HEK293T (cell line): Measurements from ENCODE around the gene AMDHD1.

Experiments
- CTCF ChIA-PET: fragments of 350-600 bp; formaldehyde crosslinking; extraction: SDS; loops from one replicate; lab custom pipeline; 2021; ENCODE audit warnings: antibody characterized with exemption, inconsistent platforms; lab: Yijun Ruan, JAX
- POLR2A ChIA-PET: fragments of 350-600 bp; formaldehyde crosslinking; extraction: SDS; loops from one replicate; lab custom pipeline; 2020; ENCODE audit warnings: antibody characterized with exemption, inconsistent platforms; lab: Yijun Ruan, JAX
- DNase-seq: peaks from one replicate; pipeline ENCODE4 v3.0.0; 2012; ENCODE audit warnings: mixed read lengths; ENCODE audit errors: extremely low spot score
- ARNT ChIP-seq: fragments of 450-650 bp; IDR thresholded peaks from 2 replicates; pipeline ENCODE4 v1.6.1; 2017; ENCODE audit warnings: mild to moderate bottlenecking
- BHLHE40 ChIP-seq: fragments of 450-650 bp; IDR thresholded peaks from 2 replicates; pipeline ENCODE4 v1.6.1; 2016; ENCODE audit warnings: mild to moderate bottlenecking, moderate library complexity, borderline replicate concordance
- CTBP1 ChIP-seq: fragments of 450-650 bp; IDR thresholded peaks from 2 replicates; pipeline ENCODE4 v1.6.1; 2016; ENCODE audit warnings: borderline replicate concordance
- ELF4 ChIP-seq: fragments of 450-650 bp; IDR thresholded peaks from 2 replicates; pipeline ENCODE4 v1.6.1; 2017; ENCODE audit warnings: antibody characterized with exemption
- FOXA1 ChIP-seq: fragments of 450-650 bp; IDR thresholded peaks from 2 replicates; pipeline ENCODE4 v1.6.1; 2016; ENCODE audit warnings: mild to moderate bottlenecking
- FOXK2 ChIP-seq: fragments of 450-650 bp; IDR thresholded peaks from 2 replicates; pipeline ENCODE4 v1.6.1; 2016; ENCODE audit warnings: mild to moderate bottlenecking
- FOXM1 ChIP-seq: fragments of 450-650 bp; IDR thresholded peaks from 2 replicates; pipeline ENCODE4 v1.6.1; 2017; ENCODE audit warnings: mild to moderate bottlenecking, borderline replicate concordance
- HDGF ChIP-seq: fragments of 450-650 bp; IDR thresholded peaks from 2 replicates; pipeline ENCODE4 v1.6.1; 2017; ENCODE audit warnings: antibody characterized with exemption, borderline replicate concordance
- L3MBTL2 ChIP-seq: fragments of 450-650 bp; conservative IDR thresholded peaks from 2 replicates; pipeline ENCODE4 v1.6.1; 2016; ENCODE audit warnings: mild to moderate bottlenecking
- LEF1 ChIP-seq: fragments of 450-650 bp; IDR thresholded peaks from 2 replicates; pipeline ENCODE4 v1.6.1; 2017; ENCODE audit warnings: mild to moderate bottlenecking, borderline replicate concordance
- NFRKB ChIP-seq: fragments of 450-650 bp; IDR thresholded peaks from 2 replicates; pipeline ENCODE4 v1.6.1; 2016; ENCODE audit warnings: mild to moderate bottlenecking, moderate library complexity
- SP1 ChIP-seq: fragments of 450-650 bp; IDR thresholded peaks from 2 replicates; pipeline ENCODE4 v1.6.1; 2017
- SUZ12 ChIP-seq: fragments of 450-650 bp; IDR thresholded peaks from 2 replicates; pipeline ENCODE4 v1.6.1; 2016; ENCODE audit warnings: mild to moderate bottlenecking
- TARDBP ChIP-seq: fragments of 450-650 bp; IDR thresholded peaks from 2 replicates; pipeline ENCODE4 v1.6.1; 2016
- ZNF384 ChIP-seq: fragments of 450-650 bp; IDR thresholded peaks from 2 replicates; pipeline ENCODE4 v1.6.1; 2016
- TF ChIP-seq, protein P1 (sequence below): fragments of 450-650 bp; IDR thresholded peaks from 2 replicates; pipeline ENCODE4 v1.6.1; 2016

Gene AMDHD1

DNA sequence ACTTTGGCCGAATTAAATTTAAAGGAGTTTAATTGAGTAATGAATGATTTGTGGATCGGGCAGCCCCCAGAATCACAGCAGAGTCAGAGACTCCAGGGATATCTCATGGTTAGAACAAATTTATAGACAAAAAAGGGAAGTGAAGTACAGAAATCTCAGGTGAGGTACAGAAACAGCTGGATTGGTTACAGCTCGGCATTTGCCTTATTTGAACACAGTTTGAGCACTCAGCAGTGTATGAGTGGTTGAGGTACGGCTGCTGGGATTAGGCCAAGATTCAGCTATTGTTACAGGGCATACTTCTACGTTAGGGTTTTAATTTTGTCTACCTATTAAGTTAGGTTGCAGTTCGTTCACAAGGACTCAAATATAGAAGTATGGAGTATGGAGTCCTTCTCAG lies 24.0 kb upstream of the AMDHD1 start:
- ChIA-PET POLR2A (no interaction called here), CTCF (interaction anchor here (0.7 to 2.9 kb wide), 4 partner anchors 39 to 309 kb away, joined by 3 to 18 read pairs (median 6); no protein-coding TSS in a partner anchor)
- no peak for DNase-seq
- no peak for TF ChIP-seq TARDBP
- TF ChIP-seq ELF4: no peak
- no peak for TF ChIP-seq SUZ12
- TF ChIP-seq, protein P1, sequence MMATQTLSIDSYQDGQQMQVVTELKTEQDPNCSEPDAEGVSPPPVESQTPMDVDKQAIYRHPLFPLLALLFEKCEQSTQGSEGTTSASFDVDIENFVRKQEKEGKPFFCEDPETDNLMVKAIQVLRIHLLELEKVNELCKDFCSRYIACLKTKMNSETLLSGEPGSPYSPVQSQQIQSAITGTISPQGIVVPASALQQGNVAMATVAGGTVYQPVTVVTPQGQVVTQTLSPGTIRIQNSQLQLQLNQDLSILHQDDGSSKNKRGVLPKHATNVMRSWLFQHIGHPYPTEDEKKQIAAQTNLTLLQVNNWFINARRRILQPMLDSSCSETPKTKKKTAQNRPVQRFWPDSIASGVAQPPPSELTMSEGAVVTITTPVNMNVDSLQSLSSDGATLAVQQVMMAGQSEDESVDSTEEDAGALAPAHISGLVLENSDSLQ: no peak
- TF ChIP-seq BHLHE40: no peak
- TF ChIP-seq FOXM1: no peak
- no peak for TF ChIP-seq CTBP1
- TF ChIP-seq ZNF384: no peak
- TF ChIP-seq ARNT: no peak
- TF ChIP-seq HDGF: no peak
- TF ChIP-seq FOXK2: no peak
- TF ChIP-seq L3MBTL2: no peak
- TF ChIP-seq NFRKB: no peak
- no peak for TF ChIP-seq FOXA1
- TF ChIP-seq SP1: no peak
- TF ChIP-seq LEF1: no peak

DNA sequence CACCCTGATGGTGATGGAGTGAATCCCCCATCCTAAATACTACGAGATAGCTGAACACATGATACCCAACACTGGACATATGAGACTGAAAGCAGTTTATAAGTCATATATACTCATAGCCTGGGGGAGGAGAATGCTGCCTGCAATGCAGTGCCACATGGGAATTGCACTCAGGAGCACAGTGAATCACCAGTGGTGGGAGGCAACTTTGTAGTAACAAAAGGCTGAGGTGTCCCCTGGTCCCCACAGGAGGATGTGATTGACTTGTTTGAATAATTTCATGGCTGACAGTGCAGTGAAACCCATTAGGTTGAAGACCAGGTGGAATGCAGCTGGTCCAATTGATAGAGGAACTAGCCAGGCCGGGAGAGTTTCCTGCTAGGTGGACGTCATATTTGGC lies 20.9 kb upstream of the AMDHD1 start:
- POLR2A ChIA-PET: no interaction called here
- TF ChIP-seq FOXK2 (no peak), BHLHE40 (no peak), FOXA1 (no peak), ELF4 (no peak), FOXM1 (no peak), SUZ12 (no peak), ARNT (no peak), LEF1 (no peak), CTBP1 (no peak), L3MBTL2 (no peak), ZNF384 (no peak)
- TF ChIP-seq, protein P1: no peak
- CTCF ChIA-PET: no interaction called here
- DNase-seq: no peak

DNA sequence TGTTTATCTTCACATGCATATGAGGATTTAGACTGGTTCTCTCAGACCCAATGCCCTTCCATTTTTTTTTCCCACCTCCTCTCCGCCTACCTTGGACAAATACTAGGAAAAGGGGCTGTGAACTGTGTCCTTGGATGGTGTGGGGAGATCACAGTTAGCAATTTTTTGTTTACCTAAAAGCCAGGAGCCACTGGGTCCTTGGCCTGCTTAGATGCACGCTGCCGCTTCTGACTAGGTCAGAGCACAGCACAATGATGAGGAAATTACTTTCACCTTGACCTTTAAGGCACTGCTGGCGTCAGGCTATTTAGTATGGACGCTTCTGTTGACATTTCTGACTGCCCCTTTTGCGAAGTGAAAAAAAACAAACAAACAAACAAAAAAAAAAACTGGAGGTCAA lies 2.6 kb upstream of the AMDHD1 start:
- ChIA-PET CTCF (no interaction called here), POLR2A (no interaction called here)
- TF ChIP-seq ELF4: no peak
- no peak for TF ChIP-seq NFRKB
- no peak for DNase-seq

DNA sequence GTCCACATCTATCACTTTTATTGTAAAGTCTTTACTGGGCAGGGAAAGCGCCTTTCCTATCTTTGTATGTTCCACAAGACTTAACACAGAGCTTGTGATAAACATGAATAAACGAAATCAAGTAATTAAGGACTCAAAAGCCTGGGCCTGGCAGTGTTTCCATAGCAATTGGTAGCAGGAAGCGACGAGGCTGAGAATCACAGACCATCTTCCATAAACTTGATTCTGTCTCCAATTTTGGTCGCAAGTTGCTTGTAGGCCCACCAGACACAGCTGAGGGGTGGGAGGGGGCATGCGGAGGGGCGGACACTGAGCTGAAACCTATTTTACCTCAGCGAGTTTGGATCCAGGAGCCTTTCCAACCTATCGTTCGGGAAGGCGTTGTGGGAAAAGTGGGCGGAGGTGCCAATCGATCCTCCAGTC lies 1.0 kb upstream of the AMDHD1 start:
- TF ChIP-seq SUZ12: no peak
- no peak for TF ChIP-seq ARNT
- no peak for TF ChIP-seq CTBP1
- no peak for TF ChIP-seq SP1
- TF ChIP-seq FOXK2: no peak
- TF ChIP-seq NFRKB: no peak
- no peak for TF ChIP-seq FOXM1
- TF ChIP-seq ZNF384: no peak
- TF ChIP-seq LEF1: no peak
- TF ChIP-seq HDGF: no peak
- TF ChIP-seq L3MBTL2: no peak
- no peak for TF ChIP-seq BHLHE40
- TF ChIP-seq, protein P1: no peak
- TF ChIP-seq ELF4: no peak
- no peak for DNase-seq
- ChIA-PET CTCF (no interaction called here), POLR2A (interaction anchor here (0.6 to 2.7 kb wide), 8 partner anchors 11 to 99 kb away, joined by 3 to 10 read pairs (median 4); partner anchors contain the start of gene LTA4H)

DNA sequence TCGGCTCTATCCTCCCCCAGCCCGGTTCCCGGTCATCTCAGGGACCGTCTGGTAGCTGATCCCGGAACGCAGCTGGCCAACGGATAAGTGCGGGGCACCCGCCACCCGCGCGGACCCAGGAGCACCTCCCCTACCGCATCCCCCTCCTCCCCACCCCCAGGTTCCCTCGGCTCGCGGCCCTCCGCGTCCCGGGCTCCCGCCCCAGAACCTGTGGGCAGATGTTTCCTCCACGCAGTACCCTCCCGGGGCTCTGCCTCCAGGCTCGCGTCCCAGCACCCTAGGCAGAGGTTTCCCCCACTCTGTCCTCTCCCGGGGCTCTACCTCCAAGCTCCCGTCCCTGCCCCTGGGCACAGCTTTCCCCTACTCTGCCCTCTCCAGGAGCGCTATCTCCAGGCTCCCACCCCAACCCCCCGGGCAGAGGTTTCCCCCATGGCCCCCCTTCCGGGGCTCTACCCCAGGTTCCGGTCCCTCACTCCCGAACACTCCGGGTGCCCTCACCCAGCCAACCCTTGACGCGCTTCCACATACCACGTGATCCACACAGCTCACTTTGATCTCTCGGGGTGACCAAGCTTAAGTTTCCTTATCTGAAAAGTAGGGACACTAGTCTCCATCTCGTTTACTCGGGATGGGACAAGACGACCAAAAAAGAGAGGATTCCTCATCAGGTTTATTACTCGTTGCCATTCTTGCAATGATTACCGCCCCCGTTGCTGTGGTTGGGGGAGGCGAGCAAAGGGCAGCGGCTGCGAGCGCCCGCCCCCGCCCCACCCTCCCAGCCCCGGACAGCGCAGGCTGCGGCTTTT lies 404 bp upstream of the AMDHD1 start, which contains the start of gene CCDC38:
Gene CCDC38 (minus strand): TSS at position 91 of the 806 bp plus-strand sequence. CDS start 6,105 bp downstream, outside the sequence.
- POLR2A ChIA-PET: interaction anchor here (0.7 to 2.7 kb wide), 11 partner anchors 10 to 98 kb away, joined by 3 to 10 read pairs (median 3); partner anchors contain the start of gene LTA4H

DNA sequence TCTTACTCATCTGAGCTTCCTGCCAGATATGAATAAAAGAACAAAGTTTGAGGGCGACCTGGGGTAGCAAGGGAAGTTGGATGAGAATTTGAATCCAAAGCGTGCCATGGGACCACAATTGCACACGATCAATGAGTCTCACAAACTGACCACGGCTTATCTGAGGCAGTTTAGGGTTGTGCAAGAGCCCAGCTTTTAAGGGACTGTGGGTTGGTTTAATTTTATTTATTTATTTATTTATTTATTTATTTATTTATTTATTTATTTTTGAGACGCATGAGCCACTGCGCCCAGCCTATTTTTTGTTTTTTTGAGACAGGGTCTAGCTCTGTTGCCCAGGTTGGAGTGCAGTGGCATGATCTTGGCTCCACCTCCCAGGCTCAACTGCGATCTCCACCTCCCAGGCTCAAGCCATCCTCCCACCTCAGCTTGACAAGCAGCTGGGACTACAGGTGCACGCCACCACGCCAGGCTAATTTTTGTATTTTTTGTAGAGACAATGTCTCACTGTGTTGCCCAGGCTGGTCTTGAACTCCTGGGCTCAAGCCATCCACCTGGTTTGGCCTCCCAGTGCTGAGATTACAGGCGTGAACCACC lies 1.1 kb downstream of the AMDHD1 start:
- DNase-seq: no peak
- ChIA-PET POLR2A (interaction anchor here (1.6 to 2.2 kb wide), 2 partner anchors 9 to 14 kb away, joined by 6 to 7 read pairs; no protein-coding TSS in a partner anchor), CTCF (interaction anchor here (1.1 kb wide), 1 partner anchor 52 kb away, joined by 3 read pairs; the partner anchor contains the start of gene HAL)
- TF ChIP-seq HDGF: no peak
- no peak for TF ChIP-seq ELF4
- no peak for TF ChIP-seq FOXA1
- no peak for TF ChIP-seq LEF1
- no peak for TF ChIP-seq NFRKB
- no peak for TF ChIP-seq ZNF384
- TF ChIP-seq FOXM1: no peak
- TF ChIP-seq FOXK2: no peak
- TF ChIP-seq TARDBP: no peak
- no peak for TF ChIP-seq ARNT

More for the DNA sequence above, 404 bp upstream of the AMDHD1 start, which contains the start of gene CCDC38:
- TF ChIP-seq L3MBTL2: peak; percentile 82
- peak; percentile 95 for TF ChIP-seq LEF1
- no peak for TF ChIP-seq SP1
- no peak for TF ChIP-seq ZNF384
- TF ChIP-seq ELF4: no peak
- peak; percentile 85 for DNase-seq
- CTCF ChIA-PET: no interaction called here
